Stimulated activated CD8-positive, alpha-beta memory T cell treated with anti-CD3 and anti-CD28 coated beads, Interleukin-12 subunit alpha, Interleukin-12 subunit beta, amount 100 ng/mL, for 1 hour (primary cell): ENCODE results near the gene PRKAG2.

Source experiments
- DNase-seq: peaks from one replicate; pipeline ENCODE4 v3.0.0-alpha.2; 2020; ENCODE audit warnings: low read depth

Gene PRKAG2

GRCh38 chr7:151900986-151901621, 24.2 kb upstream of the PRKAG2 start:
- no peak for DNase-seq

- DNase-seq: no peak
These were observed 23.7 kb upstream of the PRKAG2 start for GRCh38 chr7:151900591-151900985.

GRCh38 chr7:151899513-151900360, 22.8 kb upstream of the PRKAG2 start:
- DNase-seq: no peak

- DNase-seq: no peak
These were observed 21.2 kb upstream of the PRKAG2 start for GRCh38 chr7:151897951-151898686.

GRCh38 chr7:151897161-151897731, 20.3 kb upstream of the PRKAG2 start:
- DNase-seq: no peak

GRCh38 chr7:151896486-151896885, 19.6 kb upstream of the PRKAG2 start:
- no peak for DNase-seq

GRCh38 chr7:151896086-151896485, 19.2 kb upstream of the PRKAG2 start:
- no peak for DNase-seq

- DNase-seq: no peak
These were observed 18.7 kb upstream of the PRKAG2 start for GRCh38 chr7:151895631-151896031.

- no peak for DNase-seq
These were observed 18.2 kb upstream of the PRKAG2 start for GRCh38 chr7:151895008-151895630.

GRCh38 chr7:151894111-151895007, 17.4 kb upstream of the PRKAG2 start:
- no peak for DNase-seq

GRCh38 chr7:151893405-151893923, 16.5 kb upstream of the PRKAG2 start:
- no peak for DNase-seq

GRCh38 chr7:151891753-151892152, 14.8 kb upstream of the PRKAG2 start:
- DNase-seq: no peak

- DNase-seq: no peak
These were observed 14.3 kb upstream of the PRKAG2 start for GRCh38 chr7:151891182-151891581.

- no peak for DNase-seq
These were observed 13.6 kb upstream of the PRKAG2 start for GRCh38 chr7:151890355-151891004.

GRCh38 chr7:151889406-151890354, 12.8 kb upstream of the PRKAG2 start:
- DNase-seq: no peak

GRCh38 chr7:151888079-151889067, 11.5 kb upstream of the PRKAG2 start:
- no peak for DNase-seq

- DNase-seq: no peak
These were observed 9.9 kb upstream of the PRKAG2 start for GRCh38 chr7:151886783-151887182.

- DNase-seq: no peak
These were observed 8.3 kb upstream of the PRKAG2 start for GRCh38 chr7:151885202-151885580.
